Activated naive CD4-positive, alpha-beta T cell treated with anti-CD3 and anti-CD28 coated beads, Interleukin-2, amount 50 U/mL, for 72 hours (primary cell): ENCODE data around the gene TUBA4A. TPM values are rescaled to one million over a fixed set of nuclear protein-coding genes. Genes with fewer than 3 reads are reported as not detected.
A peak's percentile ranks its signal among the peaks of the same experiment; 100 is the strongest.
"Not testable (repeated sequence)": the region's sequence is repeated elsewhere in the genome, so short reads cannot be mapped to it uniquely, and the experiment has no call there.

Experiments
- ATAC-seq, 2 donors: fragments of 150-1000 bp; cut with Tn5 transposase; 2 replicates each; pipeline ENCODE4 v1.10.0; 2021; ENCODE audit warnings: mild to moderate bottlenecking in 2 of 2, moderate library complexity in 2 of 2
- DNase-seq, 2 donors: peaks; one replicate each; pipeline ENCODE4 v3.0.0; 2021 to 2022; ENCODE audit warnings: low spot score in 2 of 2
- H3K27ac Mint-ChIP-seq, 2 donors: one replicate each; pipeline ENCODE4 v1.8.0; 2022; ENCODE audit warnings: mild to moderate bottlenecking in 2 of 2, mixed read lengths in 2 of 2
- H3K36me3 Mint-ChIP-seq, 2 donors: one replicate each; pipeline ENCODE4 v1.8.0; 2022; ENCODE audit warnings: mixed read lengths in 2 of 2
- H3K9me3 Mint-ChIP-seq, 2 donors: one replicate each; pipeline ENCODE4 v1.8.0; 2022; ENCODE audit warnings: mixed read lengths in 2 of 2
- total RNA-seq, 2 donors: library from RNA; stranded (reverse); gene quantifications; one replicate each; pipeline ENCODE4 v1.2.3, GENCODE V29; 2022

Gene TUBA4A
- total RNA-seq, 2 donors from 2014 or later, result 240 to 410 TPM

GRCh38 chr2:219200502-219201326, 53.0 kb downstream of the TUBA4A start:
- peak overlapping the region; percentile 54 to 76 for H3K27ac Mint-ChIP-seq
- ATAC-seq, H3K9me3 Mint-ChIP-seq, DNase-seq: not testable (repeated sequence)
- peaks cover 0 to 15% of the 10 kb centered on the region in 2 donors for H3K36me3 Mint-ChIP-seq

Other genes starting within 250 kb of the TUBA4A start
- not detected for gene CFAP65, start 212.4 kb downstream of the TUBA4A start, total RNA-seq
- under 1 TPM in 1 of 2 donors, not detected in 1; 0.14 TPM for gene IHH, start 193.0 kb downstream of the TUBA4A start, total RNA-seq
- 10 to 100 TPM; 20.9 to 25.0 TPM for gene NHEJ1, start 93.1 kb downstream of the TUBA4A start, total RNA-seq
- 1 to 10 TPM; 1.5 to 2.8 TPM for gene SLC23A3, start 83.9 kb downstream of the TUBA4A start, total RNA-seq
- gene CNPPD1, start 77.0 kb downstream of the TUBA4A start, total RNA-seq, result 10 to 100 TPM; 46.9 to 48.0 TPM
- 100 to 1,000 TPM in 1 of 2 donors, 10 to 100 TPM in 1; 93.0 to 120 TPM for gene RETREG2, start 75.6 kb downstream of the TUBA4A start, total RNA-seq
- gene ZFAND2B, start 47.1 kb downstream of the TUBA4A start, total RNA-seq, result 10 to 100 TPM; 25.6 to 66.5 TPM
- 10 to 100 TPM; 27.8 to 46.2 TPM for gene ABCB6, start 35.0 kb downstream of the TUBA4A start, total RNA-seq
- gene ATG9A, start 24.3 kb downstream of the TUBA4A start, total RNA-seq, result 10 to 100 TPM; 49.1 to 80.6 TPM
- 100 to 1,000 TPM; 168 to 178 TPM for gene ANKZF1, start 24.1 kb downstream of the TUBA4A start, total RNA-seq
- 1 to 10 TPM; 2.7 to 6.1 TPM for gene GLB1L, start 8.5 kb downstream of the TUBA4A start, total RNA-seq
- gene STK16, start 8.4 kb downstream of the TUBA4A start, total RNA-seq, result 10 to 100 TPM; 25.8 to 36.9 TPM
- not detected for gene TUBA4B, start 675 bp downstream of the TUBA4A start, total RNA-seq
- 10 to 100 TPM; 59.7 to 67.2 TPM for gene DNAJB2, start 25.4 kb upstream of the TUBA4A start, total RNA-seq
- 1 to 10 TPM in 1 of 2 donors, under 1 TPM in 1; 0.09 to 3.1 TPM for gene PTPRN, start 55.5 kb upstream of the TUBA4A start, total RNA-seq
- gene RESP18, start 78.8 kb upstream of the TUBA4A start, total RNA-seq, result not detected
- gene DNPEP, start 134.0 kb upstream of the TUBA4A start, total RNA-seq, result 10 to 100 TPM; 61.1 to 96.0 TPM
- not detected for gene DES, start 164.5 kb upstream of the TUBA4A start, total RNA-seq
- 1 to 10 TPM; 2.2 to 2.8 TPM for gene SPEG, start 180.9 kb upstream of the TUBA4A start, total RNA-seq
- 10 to 100 TPM; 29.1 to 34.1 TPM for gene GMPPA, start 245.0 kb upstream of the TUBA4A start, total RNA-seq